Activated CD8-positive, alpha-beta memory T cell treated with anti-CD3 and anti-CD28 coated beads, Interleukin-2, amount 50 U/mL, for 24 hours (primary cell): ENCODE measurements around the gene TBC1D1.

Experiments
- DNase-seq: peaks from one replicate; pipeline ENCODE4 v3.0.0-alpha.2; 2020; ENCODE audit errors: extremely low read depth

The TBC1D1 gene

GRCh38 chr4:38099908-38100407, 209.1 kb downstream of the TBC1D1 start:
- no peak for DNase-seq

DNA sequence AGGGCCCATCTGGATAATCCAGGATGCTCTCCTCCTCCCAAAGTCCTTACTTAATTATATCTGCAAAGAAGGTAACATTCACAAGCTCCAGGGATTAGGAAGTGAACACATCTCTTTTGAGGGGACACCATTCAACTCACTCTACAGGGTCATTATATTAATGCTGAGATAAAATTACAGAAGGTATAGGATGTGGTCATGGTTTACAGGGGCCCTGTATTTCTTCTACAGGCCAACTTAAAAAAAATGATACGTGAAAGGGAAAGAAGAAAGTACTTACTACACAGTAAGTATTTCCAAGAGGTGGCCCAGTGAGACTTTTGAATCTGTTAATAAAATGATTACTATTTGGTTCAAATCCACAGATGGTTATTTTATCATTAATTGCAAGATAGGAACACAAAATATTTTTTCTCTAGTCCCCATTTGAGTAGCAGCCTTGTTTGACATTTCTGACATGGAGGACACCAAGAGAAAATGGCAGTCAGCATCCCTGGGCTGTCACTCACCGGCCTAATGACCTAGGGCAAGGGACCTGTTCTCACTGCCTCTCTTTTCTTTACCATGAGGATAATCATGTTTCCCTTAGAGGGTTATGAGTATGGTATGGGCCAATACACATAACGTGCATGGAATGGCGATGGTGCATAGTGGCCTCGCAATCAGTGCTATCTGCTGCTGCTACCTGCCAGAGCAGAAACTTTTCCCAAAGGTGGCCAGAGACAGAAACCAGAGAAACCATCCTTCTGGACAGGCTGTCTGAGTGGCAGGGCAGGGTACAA, 209.8 kb downstream of the TBC1D1 start:
- no peak for DNase-seq

DNA sequence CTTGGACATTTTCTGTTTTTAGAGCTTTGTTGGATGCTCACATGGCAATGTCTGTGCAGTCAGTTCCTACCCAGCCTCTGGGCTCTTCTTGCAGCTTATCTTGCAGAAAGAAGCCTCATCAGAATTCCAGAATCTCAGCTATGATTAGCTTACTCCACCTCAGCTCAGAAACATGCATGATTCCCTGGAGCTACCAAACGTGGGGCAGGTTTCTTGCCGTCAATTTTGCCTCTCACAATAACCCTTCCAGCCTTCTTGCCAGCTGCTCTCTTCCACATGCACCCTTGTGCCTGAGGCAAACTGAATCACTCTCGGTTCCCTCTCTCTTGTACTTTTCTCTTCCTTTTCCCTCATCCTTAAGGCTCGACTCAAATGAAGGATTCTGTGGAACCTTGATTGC, 210.7 kb downstream of the TBC1D1 start:
- DNase-seq, result no peak

DNA sequence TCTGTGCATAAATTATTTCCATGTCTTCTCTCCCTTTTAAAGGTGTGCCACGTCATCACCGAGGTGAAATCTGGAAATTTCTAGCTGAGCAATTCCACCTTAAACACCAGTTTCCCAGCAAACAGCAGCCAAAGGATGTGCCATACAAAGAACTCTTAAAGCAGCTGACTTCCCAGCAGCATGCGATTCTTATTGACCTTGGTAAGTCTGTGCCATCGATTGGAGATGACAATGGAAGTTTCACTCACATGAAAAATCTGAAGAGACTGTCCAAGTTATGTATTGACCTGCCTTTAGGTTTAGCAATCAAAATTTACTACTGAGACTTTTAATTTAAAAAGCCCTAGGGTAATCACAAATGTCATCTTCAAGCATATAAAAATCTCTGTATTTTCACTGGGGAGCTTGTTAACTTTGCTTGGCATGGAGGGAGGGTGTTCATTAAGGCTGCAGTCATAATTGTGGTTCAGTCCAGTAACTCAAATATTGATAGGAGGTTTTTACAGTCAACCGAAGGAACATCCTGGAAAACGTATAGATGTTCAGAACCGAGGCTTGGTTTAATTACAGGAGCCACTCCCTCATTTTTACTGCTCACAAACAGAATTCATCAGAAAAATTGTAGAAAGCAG, 212.2 kb downstream of the TBC1D1 start:
- no peak for DNase-seq

- DNase-seq, result no peak
Observed at GRCh38 chr4:38105475-38106220, 214.8 kb downstream of the TBC1D1 start.

- DNase-seq, result no peak
Observed at GRCh38 chr4:38106311-38106710, 215.4 kb downstream of the TBC1D1 start.

GRCh38 chr4:38106886-38107514, 216.1 kb downstream of the TBC1D1 start:
- no peak for DNase-seq

DNA sequence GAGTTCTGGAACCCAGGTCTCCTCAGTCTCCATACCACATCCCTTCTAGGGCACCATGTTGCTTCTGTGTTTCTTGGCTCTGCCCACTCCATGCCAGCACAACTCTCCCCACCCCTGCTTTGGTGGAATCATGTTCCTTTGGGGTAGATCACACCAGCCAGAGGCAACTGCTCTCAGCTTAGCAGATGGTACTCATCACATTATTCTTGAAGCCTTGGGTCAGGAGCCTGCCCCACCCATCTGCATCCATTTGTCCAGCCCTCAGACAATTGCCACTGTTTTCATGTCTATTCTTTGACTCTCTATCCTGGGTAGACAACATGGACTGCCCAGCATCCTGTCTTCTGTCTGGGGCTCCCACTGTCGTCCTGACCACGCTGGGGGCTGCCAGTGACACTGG, 216.9 kb downstream of the TBC1D1 start:
- DNase-seq, result no peak

GRCh38 chr4:38109370-38109769, 218.5 kb downstream of the TBC1D1 start:
- DNase-seq, result no peak

DNA sequence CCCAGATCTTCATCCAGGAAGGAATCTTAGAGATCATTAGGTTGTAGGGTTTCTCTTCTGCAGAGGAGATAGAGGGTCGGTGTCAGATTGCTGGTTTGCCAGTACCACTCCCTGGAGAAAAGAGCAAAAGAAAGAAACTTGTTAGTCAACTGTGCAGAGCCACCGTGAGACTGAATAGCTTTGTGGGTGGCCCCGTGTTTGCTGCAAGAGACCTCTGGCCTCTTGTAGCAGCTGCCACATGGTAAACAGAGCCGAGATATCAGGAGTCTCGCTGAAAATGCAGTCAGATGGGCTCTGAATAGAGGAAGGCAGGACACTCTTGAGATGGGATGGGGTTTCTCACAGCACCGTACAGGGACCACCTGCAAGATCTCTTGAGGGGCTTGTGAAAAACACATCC, 219.0 kb downstream of the TBC1D1 start:
- DNase-seq, result no peak

DNA sequence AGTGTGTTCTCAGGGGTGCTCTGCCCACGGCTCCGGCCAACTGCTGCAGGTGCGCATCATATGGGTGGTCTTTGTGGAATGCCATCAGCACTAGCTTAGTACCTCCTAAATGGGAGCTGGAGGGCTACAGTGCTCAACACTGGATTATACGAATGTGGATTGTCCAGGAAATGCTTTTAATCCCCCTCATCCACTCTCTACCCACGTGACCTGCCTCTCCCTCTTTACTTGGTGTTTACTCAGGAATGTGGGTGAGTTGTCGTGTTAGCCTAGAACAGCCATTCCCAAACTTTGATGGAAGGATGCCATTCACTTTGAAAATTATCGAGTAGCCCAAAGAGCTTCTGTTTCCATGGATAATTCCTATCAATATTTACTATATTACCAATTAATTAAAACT, 220.1 kb downstream of the TBC1D1 start:
- DNase-seq, result no peak

- no peak for DNase-seq
Observed at GRCh38 chr4:38111717-38112116, 220.8 kb downstream of the TBC1D1 start.

DNA sequence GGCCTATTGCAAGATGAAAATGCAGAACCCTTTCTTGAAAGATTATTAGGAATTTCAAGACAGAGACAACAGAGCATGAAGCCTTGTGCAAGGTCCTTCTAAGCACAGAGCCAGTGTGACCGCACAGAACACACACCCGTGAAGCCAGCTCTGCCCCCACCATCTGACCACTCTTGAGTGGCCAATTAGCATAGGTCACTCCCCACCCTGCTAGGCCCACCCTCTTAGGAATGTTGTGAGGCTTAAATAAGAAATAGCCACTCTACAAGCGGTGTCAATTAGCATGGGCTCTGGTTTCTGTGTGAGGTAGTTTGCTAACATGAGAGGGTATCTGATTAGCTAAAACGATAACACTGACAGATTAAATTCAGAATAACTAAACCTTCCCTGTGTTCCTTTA, 222.2 kb downstream of the TBC1D1 start:
- DNase-seq, result no peak

GRCh38 chr4:38113551-38113950, 222.7 kb downstream of the TBC1D1 start:
- DNase-seq, result no peak

GRCh38 chr4:38114386-38115150, 223.7 kb downstream of the TBC1D1 start:
- DNase-seq, result no peak

DNA sequence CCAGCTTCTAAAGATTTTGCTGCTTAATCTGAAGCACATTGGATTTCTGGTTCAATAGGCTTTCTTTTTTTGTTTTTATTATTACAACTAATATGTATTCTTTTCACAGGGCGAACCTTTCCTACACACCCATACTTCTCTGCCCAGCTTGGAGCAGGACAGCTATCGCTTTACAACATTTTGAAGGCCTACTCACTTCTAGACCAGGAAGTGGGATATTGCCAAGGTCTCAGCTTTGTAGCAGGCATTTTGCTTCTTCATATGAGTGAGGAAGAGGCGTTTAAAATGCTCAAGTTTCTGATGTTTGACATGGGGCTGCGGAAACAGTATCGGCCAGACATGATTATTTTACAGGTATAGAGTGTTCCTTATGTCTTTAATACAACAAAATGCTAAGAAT, 224.7 kb downstream of the TBC1D1 start:
- no peak for DNase-seq

DNA sequence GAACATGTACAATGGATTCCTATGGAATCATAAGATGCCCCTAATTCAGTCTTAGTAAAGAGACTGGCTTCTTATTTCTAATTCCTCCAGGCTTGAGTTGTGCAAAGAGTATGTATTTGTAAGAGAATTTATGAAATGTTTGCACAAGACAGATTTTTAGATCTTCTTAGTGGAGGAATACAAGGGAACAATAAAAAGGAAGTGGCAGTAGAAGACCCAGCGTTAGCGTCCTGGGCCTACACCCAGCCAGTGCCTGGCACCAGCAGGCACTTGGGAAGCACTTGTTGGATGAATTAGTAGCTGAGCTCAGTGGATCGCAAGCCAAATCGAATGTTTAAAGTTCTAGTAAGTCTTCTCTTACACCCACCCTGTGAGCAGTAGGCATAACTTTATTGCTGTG, 226.7 kb downstream of the TBC1D1 start:
- no peak for DNase-seq

DNA sequence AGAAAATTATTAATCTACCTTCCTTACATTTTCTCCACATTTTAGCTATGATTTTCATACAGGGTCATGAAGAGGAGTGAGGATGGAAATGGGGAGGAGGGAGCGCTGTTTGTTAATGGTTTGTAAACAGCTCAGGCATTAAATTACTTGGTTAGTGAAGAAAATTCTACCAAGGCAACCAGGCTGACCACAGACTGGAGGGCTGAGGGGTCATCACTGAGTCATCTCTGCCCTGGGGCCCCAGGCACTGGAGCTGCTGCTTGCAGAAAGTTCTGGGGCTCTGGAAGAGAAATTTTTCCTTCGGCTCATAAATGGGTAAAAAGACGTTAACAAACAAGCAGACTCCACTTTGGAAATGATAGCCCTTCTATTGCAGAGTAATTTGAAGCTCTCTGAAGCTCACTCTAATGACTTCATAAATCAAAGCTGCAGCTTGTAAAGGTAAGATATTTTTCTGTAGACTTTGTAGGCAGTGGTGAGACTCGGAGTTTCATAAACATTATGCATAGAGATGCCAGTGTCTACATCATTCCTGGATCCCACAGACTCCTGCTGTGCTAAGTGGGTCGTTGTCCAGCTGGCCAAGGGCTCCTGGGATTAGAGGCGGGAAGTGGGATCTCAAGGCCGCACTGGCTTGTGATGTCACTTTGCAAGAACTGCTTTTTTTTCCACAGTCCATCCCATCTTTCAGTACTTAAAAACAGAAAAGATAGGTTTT, 228.9 kb downstream of the TBC1D1 start:
- DNase-seq, result no peak

- DNase-seq, result no peak
Observed at GRCh38 chr4:38120772-38121171, 229.9 kb downstream of the TBC1D1 start.

DNA sequence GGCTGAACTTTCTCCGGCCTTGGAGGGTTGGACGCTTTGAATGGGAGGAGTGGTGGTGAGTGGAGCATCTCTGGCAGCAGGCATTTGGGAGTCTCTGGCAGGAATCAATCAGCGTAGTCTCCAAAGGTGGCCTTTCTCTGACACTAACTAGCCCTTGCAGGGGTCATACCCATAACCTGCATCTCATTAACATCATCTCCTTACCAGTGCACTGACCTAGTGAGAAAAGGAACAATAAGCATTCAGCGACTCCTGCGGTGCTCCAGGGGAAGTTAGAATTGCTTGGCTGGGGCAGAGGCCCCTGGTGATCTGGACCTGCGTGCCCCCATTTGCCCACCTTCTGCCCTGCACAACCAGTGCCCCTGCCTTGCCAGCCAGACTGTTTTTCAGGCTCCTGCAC, 231.2 kb downstream of the TBC1D1 start:
- no peak for DNase-seq

GRCh38 chr4:38123555-38123954, 232.7 kb downstream of the TBC1D1 start:
- DNase-seq, result no peak
